SK-N-SH (cell line): ENCODE measurements around the gene SH2D4B. TPM values are rescaled to one million over a fixed set of nuclear protein-coding genes. Genes with fewer than 3 reads are reported as not detected.

Experiments
- CTCF ChIA-PET: fragments of 300-600, 350-600 bp; formaldehyde crosslinking; extraction: SDS; loops from one replicate; lab custom pipeline; 2021; lab: Yijun Ruan, JAX
- POLR2A ChIA-PET: fragments of 350-600 bp; sonication (Branson Sonifier 250); formaldehyde crosslinking; extraction: SDS; loops from one replicate; lab custom pipeline; 2020; ENCODE audit warnings: antibody characterized with exemption, inconsistent platforms; lab: Yijun Ruan, JAX
- DNase-seq: peaks from one replicate; pipeline ENCODE4 v3.0.0; 2012
- H2AFZ ChIP-seq: fragments of 200-600 bp; sonication (generic); 2 replicates; pipeline ENCODE4 v1.8.1; 2016; ENCODE audit warnings: antibody characterized with exemption, mild to moderate bottlenecking, low read depth
- H3F3A ChIP-seq: fragments of 200-600 bp; sonication (generic); replicated peaks from 2 replicates; pipeline ENCODE3; 2016; ENCODE audit warnings: antibody characterized with exemption, mild to moderate bottlenecking; ENCODE audit not compliant: insufficient read depth
- H3K27ac ChIP-seq, 2 experiments: fragments of 200-500 bp in 1 of 2; fragments of 200-600 bp in 1 of 2; sonication (Bioruptor generic) in 1 of 2; sonication (generic), shearing (Covaris generic) in 1 of 2; 2 replicates each; pipeline versions ENCODE4 v1.5.1 to v1.6.1; 2014 to 2016; ENCODE audit warnings: low read depth in 2 of 2, inconsistent platforms in 1 of 2, low read length in 1 of 2, mild to moderate bottlenecking in 1 of 2, mixed read lengths in 1 of 2
- H3K27me3 ChIP-seq: fragments of 200-600 bp; sonication (generic), shearing (Covaris generic); 2 replicates; pipeline ENCODE4 v1.6.1; 2016; ENCODE audit warnings: mixed run types; ENCODE audit not compliant: insufficient read depth
- H3K36me3 ChIP-seq, 2 experiments: fragments of 200-500 bp in 1 of 2; fragments of 200-600 bp in 1 of 2; sonication (Bioruptor generic) in 1 of 2; sonication (generic) in 1 of 2; replicated peaks in 1 of 2; 2 replicates each; pipeline versions ENCODE3 to v1.5.1; 2014 to 2016; ENCODE audit warnings: low read length in 1 of 2, mild to moderate bottlenecking in 1 of 2; ENCODE audit not compliant: insufficient read depth in 2 of 2, control insufficient read depth in 1 of 2
- H3K4me1 ChIP-seq, 2 experiments: fragments of 200-500 bp in 1 of 2; fragments of 200-600 bp in 1 of 2; sonication (Bioruptor generic) in 1 of 2; sonication (generic), shearing (Covaris generic) in 1 of 2; 2 replicates each; pipeline versions ENCODE4 v1.5.1 to v1.6.1; 2014 to 2016; ENCODE audit warnings: low read depth in 1 of 2, low read length in 1 of 2, mixed run types in 1 of 2; ENCODE audit not compliant: insufficient read depth in 2 of 2, control insufficient read depth in 1 of 2
- H3K4me2 ChIP-seq: fragments of 200-600 bp; sonication (generic), shearing (Covaris generic); 2 replicates; pipeline ENCODE4 v1.6.1; 2017; ENCODE audit warnings: mixed run types
- H3K4me3 ChIP-seq, 2 experiments: fragments of 200-500 bp in 1 of 2; fragments of 200-600 bp in 1 of 2; sonication (Bioruptor generic) in 1 of 2; sonication (generic), shearing (Covaris generic) in 1 of 2; 2 replicates each; pipeline versions ENCODE4 v1.5.1 to v1.8.1; 2014 to 2016; ENCODE audit warnings: low read depth in 2 of 2, inconsistent platforms in 1 of 2, low read length in 1 of 2, mild to moderate bottlenecking in 1 of 2, mixed read lengths in 1 of 2, moderate library complexity in 1 of 2
- H3K79me2 ChIP-seq: fragments of 200-600 bp; sonication (generic); 2 replicates; pipeline ENCODE4 v1.8.1; 2017; ENCODE audit warnings: mild to moderate bottlenecking; ENCODE audit not compliant: insufficient read depth
- H3K9ac ChIP-seq: fragments of 200-600 bp; sonication (generic); 2 replicates; pipeline ENCODE4 v1.6.1; 2017; ENCODE audit warnings: mixed run types
- H3K9me2 ChIP-seq: fragments of 200-600 bp; sonication (generic); 2 replicates; pipeline ENCODE4 v1.6.1; 2017; ENCODE audit warnings: mixed run types
- H3K9me3 ChIP-seq: fragments of 200-600 bp; sonication (generic); 2 replicates; pipeline ENCODE4 v1.6.1; 2017; ENCODE audit warnings: mixed run types, mild to moderate bottlenecking, moderate library complexity
- H4K20me1 ChIP-seq: fragments of 200-600 bp; sonication (generic); 2 replicates; pipeline ENCODE4 v1.6.1; 2017; ENCODE audit warnings: mild to moderate bottlenecking, mixed run types; ENCODE audit not compliant: insufficient read depth
- CHD2 ChIP-seq: fragments of 150-350 bp; IDR thresholded peaks from 2 replicates; pipeline ENCODE4 v1.6.1; 2018; ENCODE audit warnings: low read length; ENCODE audit not compliant: partially characterized antibody
- ELF1 ChIP-seq: IDR thresholded peaks from 2 replicates; pipeline ENCODE4 v1.4.0; 2012
- FOSL2 ChIP-seq: IDR thresholded peaks from 2 replicates; pipeline ENCODE4 v1.4.0; 2012; ENCODE audit warnings: low read depth, mild to moderate bottlenecking, moderate library complexity, borderline replicate concordance
- FOXJ3 ChIP-seq: sonication (generic); formaldehyde crosslinking; IDR thresholded peaks from 2 replicates; pipeline ENCODE4 v1.5.1; 2020; ENCODE audit warnings: mild to moderate bottlenecking, missing genetic modification reagents
- GABPA ChIP-seq: IDR thresholded peaks from 2 replicates; pipeline ENCODE4 v1.4.0; 2012; ENCODE audit warnings: low read depth, mild to moderate bottlenecking
- JUND ChIP-seq: IDR thresholded peaks from 2 replicates; pipeline ENCODE4 v1.4.0; 2012
- MAX ChIP-seq: IDR thresholded peaks from 2 replicates; pipeline ENCODE4 v1.4.0; 2012; ENCODE audit warnings: low read depth
- NFIC ChIP-seq: IDR thresholded peaks from 2 replicates; pipeline ENCODE4 v1.4.0; 2012; ENCODE audit warnings: borderline replicate concordance
- RAD21 ChIP-seq: IDR thresholded peaks from 2 replicates; pipeline ENCODE4 v1.6.1; 2012; ENCODE audit warnings: mild to moderate bottlenecking, low read length
- REST ChIP-seq: IDR thresholded peaks from 2 replicates; pipeline ENCODE4 v1.6.1; 2012; ENCODE audit warnings: mild to moderate bottlenecking, low read depth, low read length, moderate library complexity
- RFX5 ChIP-seq: IDR thresholded peaks from 2 replicates; pipeline ENCODE4 v1.6.1; 2012; ENCODE audit warnings: mild to moderate bottlenecking, improper control_type of control experiment, low read length
- RXRA ChIP-seq: IDR thresholded peaks from 2 replicates; pipeline ENCODE4 v1.4.0; 2012; ENCODE audit warnings: low read depth, mild to moderate bottlenecking, borderline replicate concordance
- TEAD4 ChIP-seq: IDR thresholded peaks from 2 replicates; pipeline ENCODE4 v1.4.0; 2012; ENCODE audit warnings: mild to moderate bottlenecking, borderline replicate concordance; ENCODE audit not compliant: insufficient read depth
- YY1 ChIP-seq: IDR thresholded peaks from 2 replicates; pipeline ENCODE4 v1.4.0; 2012; ENCODE audit warnings: low read depth, mild to moderate bottlenecking
- ZBTB33 ChIP-seq: IDR thresholded peaks from 2 replicates; pipeline ENCODE4 v1.4.0; 2012; ENCODE audit warnings: low read depth, borderline replicate concordance
- WGBS: methylation state at CpG from one replicate; pipeline ENCODE4 v1.1.6; 2017; ENCODE audit warnings: low lambda C conversion rate; 5-methylcytosine and 5-hydroxymethylcytosine counted together
- polyA plus RNA-seq, 3 experiments: library from polyadenylated mRNA; depleted of rRNA; stranded (reverse); fragments of >200 nt; gene quantifications; 2 replicates each; pipeline ENCODE4 v1.2.3, GENCODE V29; 2012
- TF ChIP-seq, protein P1 (sequence below): fragments of 150-350 bp; IDR thresholded peaks from 2 replicates; pipeline ENCODE4 v1.6.1; 2017; ENCODE audit warnings: antibody characterized with exemption, low read length, low read depth, borderline replicate concordance

Gene SH2D4B
- polyA plus RNA-seq, 1 of the 3 experiments (the other 2 are of a cell fraction): not detected

DNA sequence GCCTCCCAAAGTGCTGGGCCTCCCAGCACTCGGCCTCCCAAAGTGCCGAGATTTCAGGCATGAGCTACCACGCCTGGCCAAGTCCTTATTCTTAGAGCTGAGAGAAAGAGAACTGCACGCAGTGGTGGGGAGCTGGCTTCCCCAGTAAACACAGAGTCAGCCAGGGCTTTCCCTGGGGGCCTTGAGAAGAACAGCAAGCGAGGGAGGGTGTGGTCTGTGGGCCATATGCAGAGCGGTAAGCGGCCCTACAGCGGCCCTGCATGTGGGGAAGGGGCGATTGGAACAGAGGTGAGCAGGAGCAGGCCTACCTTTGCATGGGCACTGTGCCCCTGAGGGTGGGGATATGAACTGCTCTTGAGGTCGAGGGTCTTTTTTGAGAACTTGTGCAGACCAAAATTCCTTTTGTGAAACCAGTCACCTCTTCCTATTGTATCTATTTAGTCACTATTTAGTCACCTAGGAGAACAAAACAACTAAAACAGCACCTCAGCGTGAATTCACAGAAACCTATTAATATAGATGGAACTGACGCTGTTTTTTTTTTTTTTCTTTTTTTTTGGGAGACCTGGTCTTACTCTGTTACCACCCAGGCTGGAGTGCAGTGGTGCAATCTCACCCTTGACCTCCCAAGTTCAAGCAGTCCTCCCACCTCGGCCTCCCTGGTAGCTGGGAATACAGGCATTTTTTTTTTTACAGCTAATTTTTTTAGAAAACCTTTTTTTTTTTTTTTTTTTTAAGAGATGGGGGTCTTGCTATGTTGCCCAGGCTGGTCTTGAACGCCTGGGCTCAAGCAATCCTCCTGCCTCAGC lies 36.9 kb upstream of the SH2D4B start:
- ChIA-PET POLR2A (no interaction called here), CTCF (interaction anchor here (0.6 to 21.2 kb wide), 4 partner anchors 9 to 118 kb away, joined by 3 to 602 read pairs (median 6); partner anchors contain the start of gene TSPAN14)
- Histone ChIP-seq H3K9ac (no peak overlapping the region), H3K4me3 (no peak overlapping the region), H3K4me1 (peaks cover 34 to 62% of the 10 kb centered on the region in 2 experiments; a peak in 3 of 4 replicates), H3F3A (peaks cover 50% of the 10 kb centered on the region), H4K20me1 (no peaks in the 10 kb centered on the region; the same call in 1 of the 2 replicates), H3K9me2 (no peaks in the 10 kb centered on the region), H3K36me3 (peaks cover 3 to 4% of the 10 kb centered on the region in 2 experiments), H3K79me2 (peaks cover 90% of the 10 kb centered on the region), H3K27ac (no peak overlapping the region; a peak in 1 of 4 replicates), H3K4me2 (no peak overlapping the region; the same call in 1 of the 2 replicates), H3K9me3 (no peaks in the 10 kb centered on the region), H2AFZ (no peak overlapping the region), H3K27me3 (no peaks in the 10 kb centered on the region)
- DNase-seq: no peak
- TF ChIP-seq YY1: no peak
- no peak for TF ChIP-seq CHD2
- no peak for TF ChIP-seq FOXJ3 (CRISPR knock-in tag)
- TF ChIP-seq RAD21: no peak
- TF ChIP-seq JUND: no peak
- WGBS: 89% methylated on average over 9 of the region's 14 CpGs

DNA sequence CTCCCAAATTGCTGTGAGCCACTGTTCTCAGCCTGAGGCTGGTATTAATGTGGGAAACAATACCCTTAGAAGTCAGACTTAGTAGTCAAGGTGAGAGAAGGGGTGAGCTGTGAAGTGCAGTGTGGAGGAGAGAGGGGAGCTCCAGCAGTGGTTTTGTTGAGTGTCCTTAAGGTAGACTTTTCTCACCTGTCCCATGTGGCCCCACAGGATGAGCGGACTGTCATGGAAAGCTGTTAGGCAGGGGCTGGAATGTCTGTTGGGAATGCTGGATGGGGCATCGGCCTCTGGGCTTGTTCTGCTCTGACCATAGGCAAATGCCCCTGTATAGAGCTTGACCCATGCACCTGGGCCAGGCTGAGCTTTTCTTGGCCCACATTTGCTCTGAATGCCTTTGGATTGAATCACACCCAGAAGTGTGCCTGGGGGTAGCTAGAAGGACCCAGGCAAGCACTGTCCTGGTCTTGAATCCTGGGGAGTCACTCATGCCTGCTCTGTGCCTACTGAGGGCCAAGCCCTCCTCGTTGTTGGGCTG lies 36.3 kb upstream of the SH2D4B start:
- no peak overlapping the region for H3K4me3 ChIP-seq
- peaks cover 34 to 66% of the 10 kb centered on the region in 2 experiments; a peak in 3 of 4 replicates for H3K4me1 ChIP-seq
- CTCF ChIA-PET: interaction anchor here (0.6 to 21.2 kb wide), 3 partner anchors 44 to 118 kb away, joined by 3 to 602 read pairs (median 6); partner anchors contain the start of gene TSPAN14
- H3K4me2 ChIP-seq: peak overlapping the region; percentile 32; the same call in 1 of the 2 replicates
- H3K9ac ChIP-seq: no peak overlapping the region
- no peak overlapping the region for H2AFZ ChIP-seq
- no peaks in the 10 kb centered on the region; the same call in 1 of the 2 replicates for H4K20me1 ChIP-seq
- DNase-seq: no peak
- H3K27ac ChIP-seq: no peak overlapping the region; a peak in 1 of 4 replicates
- TF ChIP-seq NFIC (no peak), TEAD4 (no peak), RXRA (no peak), REST (no peak), FOXJ3 (CRISPR knock-in tag) (no peak), FOSL2 (no peak), ELF1 (no peak), ZBTB33 (no peak), MAX (no peak), CHD2 (no peak), RFX5 (no peak), GABPA (no peak)
- TF ChIP-seq, protein P1, sequence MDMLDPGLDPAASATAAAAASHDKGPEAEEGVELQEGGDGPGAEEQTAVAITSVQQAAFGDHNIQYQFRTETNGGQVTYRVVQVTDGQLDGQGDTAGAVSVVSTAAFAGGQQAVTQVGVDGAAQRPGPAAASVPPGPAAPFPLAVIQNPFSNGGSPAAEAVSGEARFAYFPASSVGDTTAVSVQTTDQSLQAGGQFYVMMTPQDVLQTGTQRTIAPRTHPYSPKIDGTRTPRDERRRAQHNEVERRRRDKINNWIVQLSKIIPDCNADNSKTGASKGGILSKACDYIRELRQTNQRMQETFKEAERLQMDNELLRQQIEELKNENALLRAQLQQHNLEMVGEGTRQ: no peak
- peaks cover 3 to 4% of the 10 kb centered on the region in 2 experiments for H3K36me3 ChIP-seq
- WGBS: 80% methylated on average over 3 of the region's 3 CpGs
- no peaks in the 10 kb centered on the region for H3K9me3 ChIP-seq
- H3F3A ChIP-seq: peaks cover 53% of the 10 kb centered on the region
- no peaks in the 10 kb centered on the region for H3K9me2 ChIP-seq
- POLR2A ChIA-PET: no interaction called here
- peaks cover 84% of the 10 kb centered on the region for H3K79me2 ChIP-seq
- no peaks in the 10 kb centered on the region for H3K27me3 ChIP-seq
